ENCODE results near the gene CDC42BPA.
"Not testable (repeated sequence)": the region's sequence is repeated elsewhere in the genome, so short reads cannot be mapped to it uniquely, and the experiment has no call there.

GRCh38 chr1:227231128-227231527 lies 87.2 kb downstream of the CDC42BPA start:
- TF ChIP-seq TAF1 (IDR thresholded peaks at IDR 0.05; ENCODE audit: control insufficient read depth, extremely low read depth, insufficient read depth, low read length, severe bottlenecking); POLR2A (conservative IDR thresholded peaks at IDR 0.05); ZBTB49 (CRISPR knock-in tag; IDR thresholded peaks at IDR 0.05; ENCODE audit: borderline replicate concordance); BCLAF1 (IDR thresholded peaks at IDR 0.05; ENCODE audit: borderline replicate concordance in 1 of 2, control insufficient read depth in 1 of 2, low read depth in 2 of 2, low read length in 1 of 2); DNMT1 (IDR thresholded peaks at IDR 0.05): not testable (repeated sequence)
- TF ChIP-seq, protein P1, sequence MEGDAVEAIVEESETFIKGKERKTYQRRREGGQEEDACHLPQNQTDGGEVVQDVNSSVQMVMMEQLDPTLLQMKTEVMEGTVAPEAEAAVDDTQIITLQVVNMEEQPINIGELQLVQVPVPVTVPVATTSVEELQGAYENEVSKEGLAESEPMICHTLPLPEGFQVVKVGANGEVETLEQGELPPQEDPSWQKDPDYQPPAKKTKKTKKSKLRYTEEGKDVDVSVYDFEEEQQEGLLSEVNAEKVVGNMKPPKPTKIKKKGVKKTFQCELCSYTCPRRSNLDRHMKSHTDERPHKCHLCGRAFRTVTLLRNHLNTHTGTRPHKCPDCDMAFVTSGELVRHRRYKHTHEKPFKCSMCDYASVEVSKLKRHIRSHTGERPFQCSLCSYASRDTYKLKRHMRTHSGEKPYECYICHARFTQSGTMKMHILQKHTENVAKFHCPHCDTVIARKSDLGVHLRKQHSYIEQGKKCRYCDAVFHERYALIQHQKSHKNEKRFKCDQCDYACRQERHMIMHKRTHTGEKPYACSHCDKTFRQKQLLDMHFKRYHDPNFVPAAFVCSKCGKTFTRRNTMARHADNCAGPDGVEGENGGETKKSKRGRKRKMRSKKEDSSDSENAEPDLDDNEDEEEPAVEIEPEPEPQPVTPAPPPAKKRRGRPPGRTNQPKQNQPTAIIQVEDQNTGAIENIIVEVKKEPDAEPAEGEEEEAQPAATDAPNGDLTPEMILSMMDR (IDR thresholded peaks at IDR 0.05 in 2 of 3, conservative IDR thresholded peaks at IDR 0.05 in 1 of 3; ENCODE audit: insufficient read depth in 2 of 3, low read depth in 1 of 3, low read length in 3 of 3), result not testable (repeated sequence)
- TF ChIP-seq, protein P2, sequence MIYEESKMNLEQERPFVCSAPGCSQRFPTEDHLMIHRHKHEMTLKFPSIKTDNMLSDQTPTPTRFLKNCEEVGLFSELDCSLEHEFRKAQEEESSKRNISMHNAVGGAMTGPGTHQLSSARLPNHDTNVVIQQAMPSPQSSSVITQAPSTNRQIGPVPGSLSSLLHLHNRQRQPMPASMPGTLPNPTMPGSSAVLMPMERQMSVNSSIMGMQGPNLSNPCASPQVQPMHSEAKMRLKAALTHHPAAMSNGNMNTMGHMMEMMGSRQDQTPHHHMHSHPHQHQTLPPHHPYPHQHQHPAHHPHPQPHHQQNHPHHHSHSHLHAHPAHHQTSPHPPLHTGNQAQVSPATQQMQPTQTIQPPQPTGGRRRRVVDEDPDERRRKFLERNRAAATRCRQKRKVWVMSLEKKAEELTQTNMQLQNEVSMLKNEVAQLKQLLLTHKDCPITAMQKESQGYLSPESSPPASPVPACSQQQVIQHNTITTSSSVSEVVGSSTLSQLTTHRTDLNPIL (CRISPR knock-in tag; IDR thresholded peaks at IDR 0.05), result not testable (repeated sequence)
